ENCODE results near the gene BAX. TPM values are rescaled to one million over a fixed set of nuclear protein-coding genes. Genes with fewer than 3 reads are reported as not detected.

Gene BAX
- total and polyA plus RNA-seq, 9 of the 15 experiments (the other 6 are each of a cell fraction or from before 2014, with no cell fraction given), result 3.2 to 95.4 (median 44.5) TPM

DNA sequence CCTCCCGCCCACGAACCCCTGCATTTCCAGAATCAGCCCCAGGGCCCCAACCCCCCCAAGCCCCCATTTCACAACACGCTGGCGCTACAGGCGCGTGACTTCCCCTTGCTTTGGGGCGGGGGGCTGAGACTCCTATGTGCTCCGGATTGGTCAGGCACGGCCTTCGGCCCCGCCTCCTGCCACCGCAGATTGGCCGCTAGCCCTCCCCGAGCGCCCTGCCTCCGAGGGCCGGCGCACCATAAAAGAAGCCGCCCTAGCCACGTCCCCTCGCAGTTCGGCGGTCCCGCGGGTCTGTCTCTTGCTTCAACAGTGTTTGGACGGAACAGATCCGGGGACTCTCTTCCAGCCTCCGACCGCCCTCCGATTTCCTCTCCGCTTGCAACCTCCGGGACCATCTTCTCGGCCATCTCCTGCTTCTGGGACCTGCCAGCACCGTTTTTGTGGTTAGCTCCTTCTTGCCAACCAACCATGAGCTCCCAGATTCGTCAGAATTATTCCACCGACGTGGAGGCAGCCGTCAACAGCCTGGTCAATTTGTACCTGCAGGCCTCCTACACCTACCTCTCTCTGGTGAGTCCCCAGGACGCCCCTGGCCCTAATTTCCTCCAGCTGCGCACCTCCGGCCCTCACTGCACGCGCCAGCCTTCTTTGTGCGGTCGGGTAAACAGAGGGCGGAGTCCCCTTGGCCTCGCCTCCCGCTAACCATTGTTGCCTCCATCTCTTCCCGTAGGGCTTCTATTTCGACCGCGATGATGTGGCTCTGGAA lies 10.5 kb downstream of the BAX start, which contains the start of gene FTL (continued):
- peak; percentile 96 for TF ChIP-seq TAF9B (IDR thresholded peaks at IDR 0.05; ENCODE audit: partially characterized antibody)
- TF ChIP-seq YBX1 (IDR thresholded peaks at IDR 0.05), result no peak
- TF ChIP-seq EHMT2 (IDR thresholded peaks at IDR 0.05), result no peak
- TF ChIP-seq ZNF449 (CRISPR knock-in tag; IDR thresholded peaks at IDR 0.05), result no peak
- no peak for TF ChIP-seq XRCC3 (IDR thresholded peaks at IDR 0.05)
- no peak for TF ChIP-seq BRCA1 (IDR thresholded peaks at IDR 0.05)
- no peak for TF ChIP-seq BRCA1 (CRISPR knock-in tag; IDR thresholded peaks at IDR 0.05)
- TF ChIP-seq TFAP4 (CRISPR knock-in tag; IDR thresholded peaks at IDR 0.05; ENCODE audit: borderline replicate concordance), result peak; percentile 77
- peak; percentile 84 for TF ChIP-seq NFIC (IDR thresholded peaks at IDR 0.05)
- TF ChIP-seq ZC3H4 (CRISPR knock-in tag; IDR thresholded peaks at IDR 0.05; ENCODE audit: borderline replicate concordance), result no peak; the same call in 1 of the 2 replicates
- TF ChIP-seq HDAC1 (IDR thresholded peaks at IDR 0.05), result peak in 1 of 2 experiments; percentile 83; a peak in 3 of 4 replicates
- TF ChIP-seq, protein P1, sequence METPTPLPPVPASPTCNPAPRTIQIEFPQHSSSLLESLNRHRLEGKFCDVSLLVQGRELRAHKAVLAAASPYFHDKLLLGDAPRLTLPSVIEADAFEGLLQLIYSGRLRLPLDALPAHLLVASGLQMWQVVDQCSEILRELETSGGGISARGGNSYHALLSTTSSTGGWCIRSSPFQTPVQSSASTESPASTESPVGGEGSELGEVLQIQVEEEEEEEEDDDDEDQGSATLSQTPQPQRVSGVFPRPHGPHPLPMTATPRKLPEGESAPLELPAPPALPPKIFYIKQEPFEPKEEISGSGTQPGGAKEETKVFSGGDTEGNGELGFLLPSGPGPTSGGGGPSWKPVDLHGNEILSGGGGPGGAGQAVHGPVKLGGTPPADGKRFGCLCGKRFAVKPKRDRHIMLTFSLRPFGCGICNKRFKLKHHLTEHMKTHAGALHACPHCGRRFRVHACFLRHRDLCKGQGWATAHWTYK (CRISPR knock-in tag; IDR thresholded peaks at IDR 0.05), result peak; percentile 86
- no peak for TF ChIP-seq WHSC1 (IDR thresholded peaks at IDR 0.05; ENCODE audit: low read length)
- no peak for TF ChIP-seq U2AF2 (optimal IDR thresholded peaks at IDR 0.05; ENCODE audit: low read depth, low read length)
- TF ChIP-seq SMARCB1 (IDR thresholded peaks at IDR 0.05; ENCODE audit: insufficient read length, low read depth), result no peak
- TF ChIP-seq ZNF354B (CRISPR knock-in tag; IDR thresholded peaks at IDR 0.05), result no peak
- TF ChIP-seq ARID4B (CRISPR knock-in tag; IDR thresholded peaks at IDR 0.05), result peak; percentile 97
- peak; percentile 96 for TF ChIP-seq TAF7 (tag; IDR thresholded peaks at IDR 0.05)
- no peak for TF ChIP-seq ZZZ3 (IDR thresholded peaks at IDR 0.05)
